Raji (cell line): ENCODE data around the gene POP4.

ENCODE experiments used
- POLR2A ChIP-seq: IDR thresholded peaks from 2 replicates; pipeline ENCODE4 v1.6.1; 2011; ENCODE audit warnings: low read depth, low read length, control low read depth; ENCODE audit not compliant: insufficient read depth

POP4 gene

GRCh38 chr19:29631450-29631849 is 25.4 kb downstream of the POP4 start:
- no peak for TF ChIP-seq POLR2A

GRCh38 chr19:29634002-29634401 is 27.9 kb downstream of the POP4 start:
- no peak for TF ChIP-seq POLR2A

GRCh38 chr19:29634423-29635130 is 28.5 kb downstream of the POP4 start:
- no peak for TF ChIP-seq POLR2A

GRCh38 chr19:29635963-29636362 is 29.9 kb downstream of the POP4 start:
- no peak for TF ChIP-seq POLR2A

- no peak for TF ChIP-seq POLR2A
Measured at GRCh38 chr19:29636553-29637360, 30.7 kb downstream of the POP4 start.

GRCh38 chr19:29639086-29639485 is 33.0 kb downstream of the POP4 start:
- TF ChIP-seq POLR2A: no peak

- TF ChIP-seq POLR2A: no peak
Measured at GRCh38 chr19:29640231-29640630, 34.1 kb downstream of the POP4 start.

- no peak for TF ChIP-seq POLR2A
Measured at GRCh38 chr19:29641597-29641996, 35.5 kb downstream of the POP4 start.

GRCh38 chr19:29643361-29643935 is 37.4 kb downstream of the POP4 start:
- TF ChIP-seq POLR2A: no peak

- no peak for TF ChIP-seq POLR2A
Measured at GRCh38 chr19:29644210-29644609, 38.1 kb downstream of the POP4 start.

GRCh38 chr19:29645491-29645867 is 39.4 kb downstream of the POP4 start:
- TF ChIP-seq POLR2A: no peak

- no peak for TF ChIP-seq POLR2A
Measured at GRCh38 chr19:29645911-29646310, 39.8 kb downstream of the POP4 start.

- no peak for TF ChIP-seq POLR2A
Measured at GRCh38 chr19:29650772-29651387, 44.8 kb downstream of the POP4 start.

- TF ChIP-seq POLR2A: no peak
Measured at GRCh38 chr19:29651622-29652394, 45.7 kb downstream of the POP4 start.

GRCh38 chr19:29653398-29653797 is 47.3 kb downstream of the POP4 start:
- no peak for TF ChIP-seq POLR2A
